C4-2B (cell line): ENCODE measurements around the gene GFY.
"Not testable (repeated sequence)": the region's sequence is repeated elsewhere in the genome, so short reads cannot be mapped to it uniquely, and the experiment has no call there.

Experiments used
- H3K27ac ChIP-seq: fragments of 450-650 bp; 2 replicates; pipeline ENCODE4 v1.5.1; 2017
- CTCF ChIP-seq: fragments of 450-650 bp; conservative IDR thresholded peaks from 2 replicates; pipeline ENCODE4 v1.5.1; 2017; ENCODE audit warnings: mild to moderate bottlenecking
- ZFX ChIP-seq: fragments of 450-650 bp; IDR thresholded peaks from 2 replicates; pipeline ENCODE4 v1.6.1; 2017

Gene GFY

GRCh38 chr19:49453013-49453756 lies 28.0 kb downstream of the GFY start, which contains the start of gene ALDH16A1:
Gene ALDH16A1, plus strand, starts transcription at chr19:49453225. Its CDS starts 107 bp downstream, at chr19:49453332.
- TF ChIP-seq CTCF, result no peak
- TF ChIP-seq ZFX, result no peak
- peak within 1 kb of the TSS; percentile 83 for H3K27ac ChIP-seq

- H3K27ac ChIP-seq, result peak overlapping the region; percentile 83
- TF ChIP-seq CTCF (no peak), ZFX (no peak)
Measured at GRCh38 chr19:49453757-49454240, 28.6 kb downstream of the GFY start.

- no peak overlapping the region for H3K27ac ChIP-seq
- no peak for TF ChIP-seq ZFX
Measured at GRCh38 chr19:49455773-49456172, 30.6 kb downstream of the GFY start.

- no peak overlapping the region for H3K27ac ChIP-seq
- no peak for TF ChIP-seq CTCF
- TF ChIP-seq ZFX, result no peak
Measured at GRCh38 chr19:49456326-49456725, 31.1 kb downstream of the GFY start.

GRCh38 chr19:49458567-49458903 lies 33.3 kb downstream of the GFY start:
- no peak overlapping the region for H3K27ac ChIP-seq
- TF ChIP-seq CTCF (no peak), ZFX (no peak)

GRCh38 chr19:49459388-49459787 lies 34.2 kb downstream of the GFY start:
- TF ChIP-seq CTCF (no peak), ZFX (no peak)
- H3K27ac ChIP-seq, result no peak overlapping the region

GRCh38 chr19:49461130-49461529 lies 35.9 kb downstream of the GFY start:
- not testable (repeated sequence) for H3K27ac ChIP-seq

GRCh38 chr19:49461656-49462055 lies 36.5 kb downstream of the GFY start:
- TF ChIP-seq ZFX (no peak), CTCF (no peak)

More at GRCh38 chr19:49461656-49462055, 36.5 kb downstream of the GFY start:
- H3K27ac ChIP-seq, result no peak overlapping the region
